ENCODE measurements around the gene ST3GAL4.

ST3GAL4 gene

GRCh38 chr11:126431401-126432064 is 76.0 kb downstream of the ST3GAL4 start:
- no peak for DNase-seq

- no peak for DNase-seq
Measured at GRCh38 chr11:126432065-126432461, 76.6 kb downstream of the ST3GAL4 start.

GRCh38 chr11:126432525-126432924 is 77.0 kb downstream of the ST3GAL4 start:
- no peak for DNase-seq

- DNase-seq: no peak
Measured at GRCh38 chr11:126433244-126433846, 77.9 kb downstream of the ST3GAL4 start.

- no peak for DNase-seq
Measured at GRCh38 chr11:126433989-126434949, 78.8 kb downstream of the ST3GAL4 start.

GRCh38 chr11:126434950-126435335 is 79.5 kb downstream of the ST3GAL4 start:
- DNase-seq: no peak

- DNase-seq: no peak
Measured at GRCh38 chr11:126436209-126436755, 80.8 kb downstream of the ST3GAL4 start.

- no peak for DNase-seq
Measured at GRCh38 chr11:126437731-126438130, 82.2 kb downstream of the ST3GAL4 start.

GRCh38 chr11:126438272-126438671 is 82.8 kb downstream of the ST3GAL4 start:
- DNase-seq: no peak

GRCh38 chr11:126438691-126439090 is 83.2 kb downstream of the ST3GAL4 start:
- no peak for DNase-seq

GRCh38 chr11:126440276-126440675 is 84.8 kb downstream of the ST3GAL4 start:
- no peak for DNase-seq

- peak; percentile 83 for DNase-seq
Measured at GRCh38 chr11:126440792-126441514, 85.5 kb downstream of the ST3GAL4 start.

GRCh38 chr11:126443120-126443519 is 87.6 kb downstream of the ST3GAL4 start:
- DNase-seq: no peak

GRCh38 chr11:126444072-126444471 is 88.6 kb downstream of the ST3GAL4 start:
- DNase-seq: no peak

GRCh38 chr11:126446581-126446980 is 91.1 kb downstream of the ST3GAL4 start:
- DNase-seq: no peak

GRCh38 chr11:126450198-126450597 is 94.7 kb downstream of the ST3GAL4 start:
- no peak for DNase-seq

GRCh38 chr11:126450806-126451205 is 95.3 kb downstream of the ST3GAL4 start:
- DNase-seq: no peak

GRCh38 chr11:126451211-126451802 is 95.8 kb downstream of the ST3GAL4 start:
- no peak for DNase-seq

GRCh38 chr11:126452241-126453101 is 97.0 kb downstream of the ST3GAL4 start:
- DNase-seq: no peak

- no peak for DNase-seq
Measured at GRCh38 chr11:126456089-126456488, 100.6 kb downstream of the ST3GAL4 start.
